ENCODE measurements around the gene ZNF557.
A peak's percentile ranks its signal among the peaks of the same experiment; 100 is the strongest.

ZNF557 gene

DNA sequence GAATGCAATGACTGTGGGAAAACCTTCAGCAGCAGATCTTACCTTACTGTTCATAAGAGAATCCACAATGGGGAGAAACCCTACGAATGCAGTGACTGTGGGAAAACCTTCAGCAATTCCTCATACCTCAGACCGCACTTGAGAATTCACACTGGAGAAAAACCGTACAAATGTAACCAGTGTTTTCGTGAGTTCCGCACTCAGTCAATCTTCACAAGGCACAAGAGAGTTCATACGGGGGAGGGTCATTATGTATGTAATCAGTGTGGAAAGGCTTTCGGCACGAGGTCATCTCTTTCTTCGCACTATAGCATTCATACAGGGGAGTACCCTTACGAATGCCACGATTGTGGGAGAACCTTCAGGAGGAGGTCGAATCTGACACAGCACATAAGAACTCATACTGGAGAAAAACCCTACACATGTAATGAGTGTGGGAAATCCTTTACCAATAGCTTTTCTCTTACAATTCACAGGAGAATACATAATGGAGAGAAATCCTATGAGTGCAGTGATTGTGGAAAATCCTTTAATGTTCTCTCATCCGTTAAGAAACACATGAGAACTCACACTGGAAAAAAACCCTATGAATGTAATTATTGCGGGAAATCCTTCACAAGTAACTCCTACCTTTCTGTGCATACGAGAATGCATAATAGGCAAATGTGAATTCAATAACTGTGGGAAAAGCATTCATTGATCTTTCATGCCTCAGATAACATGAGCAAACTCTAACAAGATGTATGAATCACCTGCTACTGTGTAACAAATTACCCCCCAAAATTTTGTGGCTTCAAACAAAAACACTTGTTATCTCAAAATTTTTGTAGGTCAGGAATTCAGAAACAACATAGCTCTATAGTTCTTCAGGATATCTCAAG is 13.8 kb downstream of the ZNF557 start:
- Histone ChIP-seq H3K36me3 (ENCODE audit: control insufficient read depth in 2 of 2, insufficient read depth in 1 of 2, low read length in 2 of 2) (peaks cover 14 to 65% of the 10 kb centered on the region in 2 experiments), H3K4me1 (ENCODE audit: control insufficient read depth, insufficient read depth, low read length) (no peaks in the 10 kb centered on the region), H3K9me3 (ENCODE audit: control insufficient read depth, insufficient read depth, low read depth, low read length) (no peaks in the 10 kb centered on the region), H3K4me3 (ENCODE audit: low read depth, low read length) (no peak overlapping the region), H3K27ac (ENCODE audit: extremely low read depth, low read depth, low read length) (no peak overlapping the region)
- POLR2A ChIA-PET = no interaction called here
- TF ChIP-seq ZXDB (tag by site-specific recombination; IDR thresholded peaks at IDR 0.05) (no peak), ZNF155 (tag by site-specific recombination; IDR thresholded peaks at IDR 0.05) (no peak), ZNF362 (tag by site-specific recombination; IDR thresholded peaks at IDR 0.05) (no peak), ZNF274 (IDR thresholded peaks at IDR 0.05; ENCODE audit: low read length) (no peak), ZNF274 (tag by site-specific recombination; IDR thresholded peaks at IDR 0.05; ENCODE audit: borderline replicate concordance) (peak; percentile 98), ZNF280D (tag by site-specific recombination; IDR thresholded peaks at IDR 0.05) (peak; percentile 59; the same call in 1 of the 2 replicates), ZNF18 (tag by site-specific recombination; IDR thresholded peaks at IDR 0.05) (0 out of 2 replicates have a peak, but pooled peaks have one; percentile 28), SETDB1 (IDR thresholded peaks at IDR 0.05; ENCODE audit: insufficient read length, low read length) (peak; percentile 100), ZNF501 (tag by site-specific recombination; IDR thresholded peaks at IDR 0.05) (no peak)
- CTCF ChIA-PET = interaction anchor here (0.6 kb wide), 1 partner anchor 14 kb away, joined by 4 read pairs; the partner anchor contains the start of gene ZNF557

- Histone ChIP-seq H3K4me1 (ENCODE audit: control insufficient read depth, insufficient read depth, low read length) (no peaks in the 10 kb centered on the region), H3K4me3 (ENCODE audit: low read depth, low read length) (no peak overlapping the region), H3K9me3 (ENCODE audit: control insufficient read depth, insufficient read depth, low read depth, low read length) (no peaks in the 10 kb centered on the region), H3K27ac (ENCODE audit: extremely low read depth, low read depth, low read length) (no peak overlapping the region), H3K36me3 (ENCODE audit: control insufficient read depth in 2 of 2, insufficient read depth in 1 of 2, low read length in 2 of 2) (peaks cover 0 to 12% of the 10 kb centered on the region in 2 experiments; a peak in 1 of 3 replicates)
- ChIA-PET POLR2A (no interaction called here), CTCF (interaction anchor here (1.0 kb wide), 1 partner anchor 13 kb away, joined by 3 read pairs; no protein-coding TSS in a partner anchor)
- TF ChIP-seq HOXD13 (CRISPR knock-in tag; IDR thresholded peaks at IDR 0.05; ENCODE audit: borderline replicate concordance) = no peak
- no peak for TF ChIP-seq ZNF623 (tag by site-specific recombination; IDR thresholded peaks at IDR 0.05)
- TF ChIP-seq, protein P1, sequence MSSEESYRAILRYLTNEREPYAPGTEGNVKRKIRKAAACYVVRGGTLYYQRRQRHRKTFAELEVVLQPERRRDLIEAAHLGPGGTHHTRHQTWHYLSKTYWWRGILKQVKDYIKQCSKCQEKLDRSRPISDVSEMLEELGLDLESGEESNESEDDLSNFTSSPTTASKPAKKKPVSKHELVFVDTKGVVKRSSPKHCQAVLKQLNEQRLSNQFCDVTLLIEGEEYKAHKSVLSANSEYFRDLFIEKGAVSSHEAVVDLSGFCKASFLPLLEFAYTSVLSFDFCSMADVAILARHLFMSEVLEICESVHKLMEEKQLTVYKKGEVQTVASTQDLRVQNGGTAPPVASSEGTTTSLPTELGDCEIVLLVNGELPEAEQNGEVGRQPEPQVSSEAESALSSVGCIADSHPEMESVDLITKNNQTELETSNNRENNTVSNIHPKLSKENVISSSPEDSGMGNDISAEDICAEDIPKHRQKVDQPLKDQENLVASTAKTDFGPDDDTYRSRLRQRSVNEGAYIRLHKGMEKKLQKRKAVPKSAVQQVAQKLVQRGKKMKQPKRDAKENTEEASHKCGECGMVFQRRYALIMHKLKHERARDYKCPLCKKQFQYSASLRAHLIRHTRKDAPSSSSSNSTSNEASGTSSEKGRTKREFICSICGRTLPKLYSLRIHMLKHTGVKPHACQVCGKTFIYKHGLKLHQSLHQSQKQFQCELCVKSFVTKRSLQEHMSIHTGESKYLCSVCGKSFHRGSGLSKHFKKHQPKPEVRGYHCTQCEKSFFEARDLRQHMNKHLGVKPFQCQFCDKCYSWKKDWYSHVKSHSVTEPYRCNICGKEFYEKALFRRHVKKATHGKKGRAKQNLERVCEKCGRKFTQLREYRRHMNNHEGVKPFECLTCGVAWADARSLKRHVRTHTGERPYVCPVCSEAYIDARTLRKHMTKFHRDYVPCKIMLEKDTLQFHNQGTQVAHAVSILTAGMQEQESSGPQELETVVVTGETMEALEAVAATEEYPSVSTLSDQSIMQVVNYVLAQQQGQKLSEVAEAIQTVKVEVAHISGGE (tag by site-specific recombination; conservative IDR thresholded peaks at IDR 0.05; ENCODE audit: low read depth) = no peak
- no peak for TF ChIP-seq ZFP69B (tag by site-specific recombination; IDR thresholded peaks at IDR 0.05)
- TF ChIP-seq ZNF558 (tag by site-specific recombination; IDR thresholded peaks at IDR 0.05) = no peak
- no peak for TF ChIP-seq ZNF776 (tag by site-specific recombination; IDR thresholded peaks at IDR 0.05; ENCODE audit: borderline replicate concordance)
- no peak for TF ChIP-seq TCF7L2 (IDR thresholded peaks at IDR 0.05; ENCODE audit: borderline replicate concordance, low read depth, low read length)
- TF ChIP-seq ZNF530 (tag by site-specific recombination; IDR thresholded peaks at IDR 0.05; ENCODE audit: low read depth) = no peak
- TF ChIP-seq, protein P2, sequence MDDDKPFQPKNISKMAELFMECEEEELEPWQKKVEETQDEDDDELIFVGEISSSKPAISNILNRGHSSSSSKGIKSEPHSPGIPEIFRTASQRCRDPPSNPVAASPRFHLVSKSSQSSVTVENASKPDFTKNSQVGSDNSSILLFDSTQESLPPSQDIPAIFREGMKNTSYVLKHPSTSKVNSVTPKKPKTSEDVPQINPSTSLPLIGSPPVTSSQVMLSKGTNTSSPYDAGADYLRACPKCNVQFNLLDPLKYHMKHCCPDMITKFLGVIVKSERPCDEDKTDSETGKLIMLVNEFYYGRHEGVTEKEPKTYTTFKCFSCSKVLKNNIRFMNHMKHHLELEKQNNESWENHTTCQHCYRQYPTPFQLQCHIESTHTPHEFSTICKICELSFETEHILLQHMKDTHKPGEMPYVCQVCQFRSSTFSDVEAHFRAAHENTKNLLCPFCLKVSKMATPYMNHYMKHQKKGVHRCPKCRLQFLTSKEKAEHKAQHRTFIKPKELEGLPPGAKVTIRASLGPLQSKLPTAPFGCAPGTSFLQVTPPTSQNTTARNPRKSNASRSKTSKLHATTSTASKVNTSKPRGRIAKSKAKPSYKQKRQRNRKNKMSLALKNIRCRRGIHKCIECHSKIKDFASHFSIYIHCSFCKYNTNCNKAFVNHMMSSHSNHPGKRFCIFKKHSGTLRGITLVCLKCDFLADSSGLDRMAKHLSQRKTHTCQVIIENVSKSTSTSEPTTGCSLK (tag by site-specific recombination; IDR thresholded peaks at IDR 0.05) = no peak
- no peak for TF ChIP-seq ZNF560 (tag by site-specific recombination; IDR thresholded peaks at IDR 0.05; ENCODE audit: borderline replicate concordance)
- TF ChIP-seq ZNF211 (tag by site-specific recombination; IDR thresholded peaks at IDR 0.05; ENCODE audit: low read depth) = no peak
- TF ChIP-seq SALL2 (tag by site-specific recombination; IDR thresholded peaks at IDR 0.05; ENCODE audit: borderline replicate concordance) = no peak
Observed at GRCh38 chr19:7088999-7089398, 19.5 kb downstream of the ZNF557 start.

Data from HEK293 (cell line).